Measurements from ENCODE around the gene RYR3.

RYR3 gene

GRCh38 chr15:33882921-33883320 lies 572.2 kb downstream of the RYR3 start:
- TF ChIP-seq, protein P1, sequence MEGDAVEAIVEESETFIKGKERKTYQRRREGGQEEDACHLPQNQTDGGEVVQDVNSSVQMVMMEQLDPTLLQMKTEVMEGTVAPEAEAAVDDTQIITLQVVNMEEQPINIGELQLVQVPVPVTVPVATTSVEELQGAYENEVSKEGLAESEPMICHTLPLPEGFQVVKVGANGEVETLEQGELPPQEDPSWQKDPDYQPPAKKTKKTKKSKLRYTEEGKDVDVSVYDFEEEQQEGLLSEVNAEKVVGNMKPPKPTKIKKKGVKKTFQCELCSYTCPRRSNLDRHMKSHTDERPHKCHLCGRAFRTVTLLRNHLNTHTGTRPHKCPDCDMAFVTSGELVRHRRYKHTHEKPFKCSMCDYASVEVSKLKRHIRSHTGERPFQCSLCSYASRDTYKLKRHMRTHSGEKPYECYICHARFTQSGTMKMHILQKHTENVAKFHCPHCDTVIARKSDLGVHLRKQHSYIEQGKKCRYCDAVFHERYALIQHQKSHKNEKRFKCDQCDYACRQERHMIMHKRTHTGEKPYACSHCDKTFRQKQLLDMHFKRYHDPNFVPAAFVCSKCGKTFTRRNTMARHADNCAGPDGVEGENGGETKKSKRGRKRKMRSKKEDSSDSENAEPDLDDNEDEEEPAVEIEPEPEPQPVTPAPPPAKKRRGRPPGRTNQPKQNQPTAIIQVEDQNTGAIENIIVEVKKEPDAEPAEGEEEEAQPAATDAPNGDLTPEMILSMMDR (IDR thresholded peaks at IDR 0.05), result no peak

GRCh38 chr15:33888176-33888575 lies 577.4 kb downstream of the RYR3 start:
- TF ChIP-seq, protein P1 (IDR thresholded peaks at IDR 0.05), result no peak

DNA sequence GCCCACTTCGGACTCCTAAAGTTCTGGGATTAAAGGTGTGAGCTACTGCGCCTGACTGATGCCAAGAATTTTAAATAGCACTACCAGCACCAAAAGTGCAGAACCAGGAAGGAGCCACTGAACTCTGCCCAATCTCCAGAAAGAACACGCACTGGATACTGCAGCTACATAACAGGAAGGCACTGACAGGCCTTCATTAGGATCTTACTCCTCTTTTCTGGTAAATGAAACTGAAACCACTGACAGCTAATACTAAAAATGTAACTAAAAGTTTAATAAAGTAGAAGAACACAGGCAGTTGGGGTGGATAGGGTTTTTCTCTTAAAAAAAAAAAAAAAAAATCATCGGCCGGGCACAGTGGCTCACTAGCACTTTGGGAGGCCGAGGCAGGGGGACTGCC lies 583.4 kb downstream of the RYR3 start:
- TF ChIP-seq, protein P1 (IDR thresholded peaks at IDR 0.05), result no peak

- TF ChIP-seq, protein P1 (IDR thresholded peaks at IDR 0.05), result no peak
Measured at GRCh38 chr15:33902043-33902442, 591.3 kb downstream of the RYR3 start.

DNA sequence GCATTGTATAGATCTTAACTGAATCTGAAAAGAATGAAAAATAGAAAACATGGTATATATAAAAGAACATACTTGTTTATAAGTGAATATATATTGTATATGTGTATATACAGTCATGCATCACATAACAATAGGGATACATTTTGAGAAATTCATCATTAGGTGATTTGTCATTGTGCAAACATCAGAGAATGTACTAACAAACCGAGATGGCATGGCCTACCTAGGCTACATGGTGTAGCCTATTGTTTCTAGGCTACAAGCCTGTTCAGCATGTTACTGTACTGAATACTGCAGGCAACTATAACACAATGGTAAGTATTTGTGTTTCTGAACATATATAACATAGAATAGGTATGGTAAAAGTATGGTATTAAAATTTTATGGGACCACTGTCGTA lies 592.9 kb downstream of the RYR3 start:
- TF ChIP-seq, protein P1 (IDR thresholded peaks at IDR 0.05), result no peak

- TF ChIP-seq, protein P1 (IDR thresholded peaks at IDR 0.05), result no peak
Measured at GRCh38 chr15:33907326-33907725, 596.6 kb downstream of the RYR3 start.

- TF ChIP-seq, protein P1 (IDR thresholded peaks at IDR 0.05), result no peak
Measured at GRCh38 chr15:33908406-33908805, 597.6 kb downstream of the RYR3 start.

- TF ChIP-seq, protein P1 (IDR thresholded peaks at IDR 0.05), result no peak
Measured at GRCh38 chr15:33910741-33911140, 600.0 kb downstream of the RYR3 start.

Data from LNCAP (cell line).